GM12864 (cell line): Measurements from ENCODE around the gene WNT16.
A peak's percentile ranks its signal among the peaks of the same experiment; 100 is the strongest.

Experiments used
- DNase-seq: peaks from one replicate; pipeline ENCODE4 v3.0.0-alpha.2; 2011; ENCODE audit warnings: low read depth
- H3K4me3 ChIP-seq: 2 replicates; pipeline ENCODE4 v1.5.1; 2011; ENCODE audit warnings: mild to moderate bottlenecking, low read depth, low read length, control low read depth
- TF ChIP-seq, protein P1 (sequence below): IDR thresholded peaks from 2 replicates; pipeline ENCODE4 v1.5.1; 2011; ENCODE audit warnings: low read depth, mild to moderate bottlenecking, moderate library complexity, low read length, control low read depth, inconsistent platforms; ENCODE audit errors: missing control alignments

WNT16 gene

DNA sequence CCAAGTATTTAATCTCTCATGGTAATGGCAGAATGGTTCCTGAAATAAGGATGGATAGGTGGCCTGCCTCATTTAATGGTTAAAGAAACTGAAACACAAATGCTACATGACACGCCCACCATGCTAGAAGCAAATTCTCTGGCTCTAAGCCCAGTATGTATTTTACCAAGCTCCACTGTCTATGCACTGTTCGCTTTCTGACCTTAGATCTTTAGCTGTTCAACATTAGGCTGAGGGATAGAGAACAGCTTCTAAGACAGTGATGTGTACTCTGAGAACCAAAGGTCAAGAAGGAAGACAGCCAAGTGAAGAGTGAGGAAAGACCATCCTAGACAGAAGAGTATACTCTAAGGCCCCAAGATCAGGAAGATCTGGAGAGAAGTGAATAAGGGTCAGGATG is 40.7 kb downstream of the WNT16 start:
- DNase-seq = peak; percentile 51
- no peak overlapping the region; the same call in 1 of the 2 replicates for H3K4me3 ChIP-seq
- TF ChIP-seq, protein P1, sequence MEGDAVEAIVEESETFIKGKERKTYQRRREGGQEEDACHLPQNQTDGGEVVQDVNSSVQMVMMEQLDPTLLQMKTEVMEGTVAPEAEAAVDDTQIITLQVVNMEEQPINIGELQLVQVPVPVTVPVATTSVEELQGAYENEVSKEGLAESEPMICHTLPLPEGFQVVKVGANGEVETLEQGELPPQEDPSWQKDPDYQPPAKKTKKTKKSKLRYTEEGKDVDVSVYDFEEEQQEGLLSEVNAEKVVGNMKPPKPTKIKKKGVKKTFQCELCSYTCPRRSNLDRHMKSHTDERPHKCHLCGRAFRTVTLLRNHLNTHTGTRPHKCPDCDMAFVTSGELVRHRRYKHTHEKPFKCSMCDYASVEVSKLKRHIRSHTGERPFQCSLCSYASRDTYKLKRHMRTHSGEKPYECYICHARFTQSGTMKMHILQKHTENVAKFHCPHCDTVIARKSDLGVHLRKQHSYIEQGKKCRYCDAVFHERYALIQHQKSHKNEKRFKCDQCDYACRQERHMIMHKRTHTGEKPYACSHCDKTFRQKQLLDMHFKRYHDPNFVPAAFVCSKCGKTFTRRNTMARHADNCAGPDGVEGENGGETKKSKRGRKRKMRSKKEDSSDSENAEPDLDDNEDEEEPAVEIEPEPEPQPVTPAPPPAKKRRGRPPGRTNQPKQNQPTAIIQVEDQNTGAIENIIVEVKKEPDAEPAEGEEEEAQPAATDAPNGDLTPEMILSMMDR = no peak

DNA sequence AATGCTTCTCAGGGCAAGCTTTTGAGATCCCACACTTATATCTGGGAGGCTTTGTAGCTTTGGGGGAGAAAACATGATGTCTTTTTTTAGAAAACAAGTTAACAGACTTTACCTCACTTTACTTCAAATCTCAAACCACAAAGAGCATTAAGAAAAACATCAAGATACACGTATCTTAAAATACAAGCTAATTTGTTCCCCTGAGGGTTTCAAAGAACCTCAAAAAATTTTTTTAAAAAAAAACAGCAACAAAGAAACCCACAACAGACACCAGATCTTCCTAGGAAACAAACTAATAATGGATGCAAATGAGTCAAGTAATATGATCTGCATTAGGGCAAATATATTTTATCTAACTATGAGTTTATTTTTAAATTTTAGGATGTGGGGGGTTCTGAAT is 42.6 kb downstream of the WNT16 start:
- TF ChIP-seq, protein P1 = no peak
- no peak for DNase-seq
- H3K4me3 ChIP-seq = no peak overlapping the region; the same call in 1 of the 2 replicates

DNA sequence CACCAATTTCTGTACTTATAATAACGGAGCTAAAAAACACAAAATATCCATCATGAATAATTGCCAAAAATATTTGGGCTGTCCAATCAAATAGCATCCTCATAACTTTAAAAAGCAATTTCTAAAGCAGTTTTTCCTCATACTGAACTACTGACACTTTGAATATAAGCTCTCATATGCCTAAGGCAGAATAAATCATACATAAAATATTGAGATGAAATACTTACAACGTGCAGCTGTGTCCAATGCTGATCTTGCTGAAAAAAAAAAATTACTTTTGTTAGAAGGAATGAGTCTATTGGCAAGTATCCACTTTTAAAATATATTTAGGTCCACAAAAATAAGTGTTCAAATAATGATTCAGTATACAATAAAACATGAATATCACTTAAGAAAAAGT is 43.1 kb downstream of the WNT16 start:
- no peak overlapping the region for H3K4me3 ChIP-seq
- DNase-seq = no peak
- TF ChIP-seq, protein P1 = no peak

DNA sequence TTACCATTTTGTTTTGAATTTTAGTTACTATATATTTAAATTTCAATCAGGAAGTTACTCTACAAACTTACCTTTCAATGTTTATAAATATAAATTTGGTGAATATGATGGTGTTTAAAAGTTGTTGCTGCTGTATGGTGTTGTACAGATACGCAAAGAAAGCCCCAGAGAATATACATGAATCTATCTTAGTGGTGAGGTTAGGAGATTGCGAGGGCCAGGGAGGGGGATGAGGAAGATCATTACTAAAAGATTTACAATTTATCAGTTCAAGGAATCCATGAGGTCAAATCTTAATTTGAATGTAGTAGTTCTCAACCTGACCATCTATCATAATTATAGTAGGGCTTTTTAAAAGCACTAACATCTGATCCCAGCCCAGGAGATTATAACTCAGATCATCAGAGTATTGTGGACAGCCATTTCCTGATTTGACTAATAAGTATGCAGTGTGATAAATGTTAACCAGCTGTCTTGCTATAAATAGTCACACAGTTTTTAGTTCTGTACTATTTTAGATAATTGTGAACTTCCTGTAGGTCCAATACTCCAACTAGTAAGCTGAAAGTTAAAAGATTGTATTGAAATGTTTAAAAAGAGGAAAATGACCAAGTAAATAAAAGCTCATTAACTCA is 43.7 kb downstream of the WNT16 start:
- H3K4me3 ChIP-seq = no peak overlapping the region; the same call in 1 of the 2 replicates
- DNase-seq = peak; percentile 62

DNA sequence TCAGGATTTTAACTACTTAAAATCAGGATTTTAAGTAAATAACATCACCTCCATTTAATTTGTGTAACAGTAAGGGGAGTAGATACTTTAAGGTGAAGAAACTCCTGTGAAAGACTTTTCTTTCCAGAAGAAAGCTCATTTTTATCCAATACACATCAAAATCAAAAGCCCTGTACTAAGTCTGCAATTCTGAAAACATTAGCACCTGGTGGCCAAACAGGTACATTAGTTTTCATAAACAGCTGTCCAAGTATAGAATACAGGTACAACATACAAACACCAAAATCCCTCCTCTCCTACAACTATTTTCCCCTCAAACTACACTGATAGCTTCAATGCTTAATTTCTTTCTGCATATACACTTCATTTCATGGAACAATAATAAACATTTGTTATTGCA is 44.4 kb downstream of the WNT16 start:
- H3K4me3 ChIP-seq = no peak overlapping the region
- DNase-seq = no peak
- TF ChIP-seq, protein P1 = peak; percentile 33

More for the DNA sequence above, 43.7 kb downstream of the WNT16 start:
- TF ChIP-seq, protein P1 = no peak

DNA sequence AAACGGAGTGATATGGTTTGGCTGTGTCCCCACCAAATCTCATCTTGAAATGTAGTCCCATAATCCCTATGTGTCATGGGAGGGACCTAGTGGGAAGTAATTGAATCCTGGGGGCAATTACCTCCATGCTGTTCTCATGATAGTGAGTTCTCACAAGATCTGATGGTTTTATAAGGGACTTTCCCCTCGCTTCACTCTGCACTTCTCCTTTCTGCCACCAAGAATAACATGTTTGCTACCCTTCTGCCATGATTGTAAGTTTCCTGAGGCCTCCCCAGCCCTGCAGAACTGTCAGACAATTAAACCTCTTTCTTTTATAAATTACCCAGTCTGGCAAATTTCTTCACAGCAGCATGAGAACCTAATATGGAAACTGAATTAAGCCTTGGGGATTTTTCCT is 48.2 kb downstream of the WNT16 start:
- TF ChIP-seq, protein P1 = no peak
- DNase-seq = no peak

DNA sequence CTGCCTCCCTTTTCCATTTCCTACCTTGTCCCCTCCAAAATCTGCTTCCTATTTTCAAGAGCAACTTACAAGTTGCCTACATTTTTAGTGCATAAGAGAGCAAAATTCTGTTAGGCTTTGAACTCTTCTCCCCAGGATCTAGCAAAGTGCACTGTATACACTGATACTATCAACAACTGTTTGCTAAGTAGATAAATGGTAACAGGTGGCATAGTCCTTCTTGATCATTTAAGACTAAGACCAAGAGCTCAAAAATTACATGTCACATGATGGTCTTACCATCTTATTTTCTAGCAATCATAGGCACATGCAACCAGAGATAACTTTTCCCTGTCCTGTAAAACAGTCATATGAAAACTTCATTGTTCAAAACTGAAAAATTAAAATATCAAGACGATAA is 51.1 kb downstream of the WNT16 start:
- TF ChIP-seq, protein P1 = no peak
- no peak overlapping the region for H3K4me3 ChIP-seq
- no peak for DNase-seq

More for the DNA sequence above, 48.2 kb downstream of the WNT16 start:
- no peak overlapping the region for H3K4me3 ChIP-seq
